Kidney glomerular epithelial cell (primary cell): ENCODE measurements around the gene DOCK1.
A peak's percentile ranks its signal among the peaks of the same experiment; 100 is the strongest.

Source experiments
- DNase-seq: peaks from one replicate; lab custom pipeline; 2025; lab: John Stamatoyannopoulos, UW

The DOCK1 gene

GRCh38 chr10:127085957-127086356, 180.7 kb downstream of the DOCK1 start:
- no peak for DNase-seq

- no peak for DNase-seq
These were observed 183.7 kb downstream of the DOCK1 start for GRCh38 chr10:127088908-127089307.

- DNase-seq, result no peak
These were observed 184.2 kb downstream of the DOCK1 start for GRCh38 chr10:127089446-127089845.

- no peak for DNase-seq
These were observed 184.9 kb downstream of the DOCK1 start for GRCh38 chr10:127090138-127090537.

GRCh38 chr10:127091354-127091753, 186.1 kb downstream of the DOCK1 start:
- no peak for DNase-seq

GRCh38 chr10:127092916-127093315, 187.7 kb downstream of the DOCK1 start:
- DNase-seq, result no peak

GRCh38 chr10:127094984-127095383, 189.8 kb downstream of the DOCK1 start:
- DNase-seq, result no peak

GRCh38 chr10:127100983-127101615, 195.9 kb downstream of the DOCK1 start:
- DNase-seq, result no peak

GRCh38 chr10:127102176-127102575, 196.9 kb downstream of the DOCK1 start:
- DNase-seq, result no peak

GRCh38 chr10:127115100-127115499, 209.9 kb downstream of the DOCK1 start:
- DNase-seq, result no peak

GRCh38 chr10:127117125-127117524, 211.9 kb downstream of the DOCK1 start:
- DNase-seq, result peak; percentile 64

GRCh38 chr10:127118034-127118433, 212.8 kb downstream of the DOCK1 start:
- DNase-seq, result no peak

- no peak for DNase-seq
These were observed 214.7 kb downstream of the DOCK1 start for GRCh38 chr10:127119936-127120335.

GRCh38 chr10:127122831-127123230, 217.6 kb downstream of the DOCK1 start:
- no peak for DNase-seq

GRCh38 chr10:127123626-127124025, 218.4 kb downstream of the DOCK1 start:
- no peak for DNase-seq

- no peak for DNase-seq
These were observed 220.1 kb downstream of the DOCK1 start for GRCh38 chr10:127125331-127125730.

GRCh38 chr10:127127822-127128221, 222.6 kb downstream of the DOCK1 start:
- DNase-seq, result no peak

- no peak for DNase-seq
These were observed 223.9 kb downstream of the DOCK1 start for GRCh38 chr10:127129104-127129503.

GRCh38 chr10:127132451-127132850, 227.2 kb downstream of the DOCK1 start:
- DNase-seq, result no peak

GRCh38 chr10:127133225-127133624, 228.0 kb downstream of the DOCK1 start:
- no peak for DNase-seq

- no peak for DNase-seq
These were observed 228.7 kb downstream of the DOCK1 start for GRCh38 chr10:127133672-127134500.

GRCh38 chr10:127135844-127136577, 230.8 kb downstream of the DOCK1 start:
- no peak for DNase-seq

- no peak for DNase-seq
These were observed 232.2 kb downstream of the DOCK1 start for GRCh38 chr10:127137391-127137790.
